Adrenal gland (tissue), 12 donors: Measurements from ENCODE around the gene GATD1. TPM values are rescaled to one million over a fixed set of nuclear protein-coding genes. Genes with fewer than 3 reads are reported as not detected.

ENCODE experiments used
- DNase-seq, 7 donors: peaks; one replicate each; pipeline ENCODE4 v3.0.0-alpha.2; 2019 to 2020
- H3K27ac ChIP-seq, 5 donors: fragments of 200-600 bp; sonication (generic) in 4 of 5; 1 replicate in 3 of 5; 2 replicates in 2 of 5; pipeline versions ENCODE4 v1.5.1 to v1.8.0; 2016 to 2020; ENCODE audit warnings: mild to moderate bottlenecking in 1 of 5
- H3K27me3 ChIP-seq: fragments of 200-600 bp; 2 replicates; pipeline ENCODE4 v1.8.0; 2021
- H3K36me3 ChIP-seq, 2 donors: fragments of 200-600 bp; replicated peaks in 1 of 2; 1 replicate in 1 of 2; 2 replicates in 1 of 2; pipeline versions ENCODE4 v1.5.1 to v1.8.0; 2018 to 2022
- H3K4me1 ChIP-seq, 2 donors: fragments of 200-600 bp; replicated peaks in 1 of 2; 1 replicate in 1 of 2; 2 replicates in 1 of 2; pipeline versions ENCODE4 v1.5.1 to v1.8.0; 2018 to 2021
- H3K4me3 ChIP-seq, 4 donors: fragments of 200-600 bp; sonication (generic) in 3 of 4; one replicate each; pipeline ENCODE4 v1.5.1; 2016 to 2018
- H3K9me3 ChIP-seq, 3 donors: fragments of 200-600 bp; sonication (generic) in 1 of 3; replicated peaks in 1 of 3; 1 replicate in 2 of 3; 2 replicates in 1 of 3; pipeline versions ENCODE4 v1.5.1 to v1.8.0; 2016 to 2021
- POLR2A ChIP-seq, 2 donors: fragments of 450-650 bp; IDR thresholded peaks; one replicate each; pipeline ENCODE4 v1.6.1; 2017; ENCODE audit warnings: antibody characterized with exemption in 2 of 2, mild to moderate bottlenecking in 2 of 2, moderate library complexity in 1 of 2
- WGBS, 4 donors: extraction: QIAGEN DNeasy Blood & Tissue Kit in 2 of 4; methylation state at CpG; one replicate each; pipeline versions ENCODE4 v1.1.5 to v1.1.7; 2013 to 2017; 5-methylcytosine and 5-hydroxymethylcytosine counted together
- intact Hi-C, 2 donors: fragments of 100-400 bp; cut with DNase I; formaldehyde crosslinking; loops; one replicate each; pipeline versions ENCODE4 v1.14.1 to v1.15.0; 2022 to 2023
- polyA plus RNA-seq, 3 donors: library from polyadenylated mRNA; stranded (reverse); fragments of 200-250 nt in 2 of 3; fragments of 350-450 nt in 1 of 3; fragmentation: Illumina TruSeq in 1 of 3; extraction: RNeasy Lipid Tissue Mini Kit (QIAGEN cat#74804) in 1 of 3; gene quantifications; one replicate each; pipeline ENCODE4 v1.2.3, GENCODE V29; 2013 to 2014
- total RNA-seq, 9 donors: library from RNA; depleted of rRNA in 4 of 9; stranded (reverse); fragments of >200 nt in 4 of 9; fragments of 120-200 nt in 1 of 9; fragmentation: NEBNext Ultra II Directional in 1 of 9; extraction: Animal tissue kit (Norgen Biotek cat#: 25700) in 1 of 9; gene quantifications; one replicate each; pipeline versions ENCODE4 v1.1.0 to v1.2.4, GENCODE V29; 2013 to 2023
- TF ChIP-seq, protein P1 (sequence below), 6 experiments: fragments of 450-650 bp in 4 of 6; fragments of 200-600 bp in 2 of 6; sonication (generic) in 1 of 6; IDR thresholded peaks; 1 replicate in 5 of 6; 2 replicates in 1 of 6; pipeline versions ENCODE4 v1.5.1 to v1.8.0; 2016 to 2021; ENCODE audit warnings: antibody characterized with exemption in 6 of 6, mild to moderate bottlenecking in 2 of 6, moderate library complexity in 1 of 6
- donor health status: healthy with polysubstance abuse.
- donor health status: Bipolar disorder and iron deficiency.
- donor health status: DM: yes; HTN: yes; CAD: no.
- donor health status: DM: no; HTN: no; CAD: no.
- donor health status: DM: no; HTN: no; CAD: no.
- donor health status: DM: yes; HTN: yes; CAD: no.

The GATD1 gene
- total and polyA plus RNA-seq, 12 donors: 20.3 to 176 (median 80.5) TPM

DNA sequence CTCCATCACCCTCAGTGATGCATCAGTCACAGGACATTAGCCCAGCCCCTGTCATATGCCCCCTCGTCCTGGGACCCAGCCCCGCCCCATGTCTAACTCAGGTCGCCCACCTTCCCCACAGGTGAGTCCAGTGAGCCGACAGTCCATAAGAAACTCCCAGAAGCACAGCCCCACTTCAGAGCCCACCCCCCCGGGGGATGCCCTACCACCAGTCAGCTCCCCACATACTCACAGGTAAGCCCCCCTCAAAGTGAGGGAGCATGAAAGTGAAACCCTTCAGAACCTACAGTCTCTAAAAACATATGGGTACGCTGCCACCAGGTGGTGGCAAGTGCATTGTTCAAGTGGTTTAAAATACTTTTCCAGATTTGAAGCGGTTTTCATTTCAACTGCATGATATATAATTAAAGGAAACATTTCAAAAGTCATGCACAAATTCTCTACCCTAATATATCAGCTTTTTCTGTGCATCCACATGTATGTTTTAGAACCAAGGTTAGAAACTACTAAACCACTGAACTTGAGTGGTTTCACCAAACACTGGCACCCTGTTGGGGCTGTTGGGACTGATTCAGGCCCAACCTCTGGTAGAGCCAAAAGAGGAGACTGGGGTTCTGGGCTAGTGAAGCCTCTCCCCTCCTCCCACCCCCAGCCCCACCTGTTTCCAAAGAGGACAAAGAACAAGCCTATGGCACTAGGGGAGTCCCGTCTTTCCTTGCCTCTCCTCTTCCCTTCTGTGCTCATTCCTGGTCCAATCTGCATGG, 54.0 kb downstream of the GATD1 start:
- 48 to 59% (median 54%) methylated on average over 5 to 8 of the region's 8 CpGs for WGBS, 4 donors
- Histone ChIP-seq H3K4me3 (no peak overlapping the region), H3K27me3 (peaks cover 22% of the 10 kb centered on the region), H3K36me3 (no peaks in the 10 kb centered on the region), H3K9me3 (no peaks in the 10 kb centered on the region), H3K27ac (no peak overlapping the region), H3K4me1 (peaks cover 15 to 32% of the 10 kb centered on the region in 2 donors)
- intact Hi-C loops: loop anchor here (5.0 to 10.0 kb wide), 3 partner anchors 61 to 171 kb away; no protein-coding TSS in a partner anchor
- peak in 2 of 7 donors; percentile 64 to 70 for DNase-seq
- TF ChIP-seq, protein P1, sequence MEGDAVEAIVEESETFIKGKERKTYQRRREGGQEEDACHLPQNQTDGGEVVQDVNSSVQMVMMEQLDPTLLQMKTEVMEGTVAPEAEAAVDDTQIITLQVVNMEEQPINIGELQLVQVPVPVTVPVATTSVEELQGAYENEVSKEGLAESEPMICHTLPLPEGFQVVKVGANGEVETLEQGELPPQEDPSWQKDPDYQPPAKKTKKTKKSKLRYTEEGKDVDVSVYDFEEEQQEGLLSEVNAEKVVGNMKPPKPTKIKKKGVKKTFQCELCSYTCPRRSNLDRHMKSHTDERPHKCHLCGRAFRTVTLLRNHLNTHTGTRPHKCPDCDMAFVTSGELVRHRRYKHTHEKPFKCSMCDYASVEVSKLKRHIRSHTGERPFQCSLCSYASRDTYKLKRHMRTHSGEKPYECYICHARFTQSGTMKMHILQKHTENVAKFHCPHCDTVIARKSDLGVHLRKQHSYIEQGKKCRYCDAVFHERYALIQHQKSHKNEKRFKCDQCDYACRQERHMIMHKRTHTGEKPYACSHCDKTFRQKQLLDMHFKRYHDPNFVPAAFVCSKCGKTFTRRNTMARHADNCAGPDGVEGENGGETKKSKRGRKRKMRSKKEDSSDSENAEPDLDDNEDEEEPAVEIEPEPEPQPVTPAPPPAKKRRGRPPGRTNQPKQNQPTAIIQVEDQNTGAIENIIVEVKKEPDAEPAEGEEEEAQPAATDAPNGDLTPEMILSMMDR (IDR thresholded peaks at IDR 0.05): peak; percentile 56 to 77 (median 70)
- no peak for TF ChIP-seq POLR2A (IDR thresholded peaks at IDR 0.05)

DNA sequence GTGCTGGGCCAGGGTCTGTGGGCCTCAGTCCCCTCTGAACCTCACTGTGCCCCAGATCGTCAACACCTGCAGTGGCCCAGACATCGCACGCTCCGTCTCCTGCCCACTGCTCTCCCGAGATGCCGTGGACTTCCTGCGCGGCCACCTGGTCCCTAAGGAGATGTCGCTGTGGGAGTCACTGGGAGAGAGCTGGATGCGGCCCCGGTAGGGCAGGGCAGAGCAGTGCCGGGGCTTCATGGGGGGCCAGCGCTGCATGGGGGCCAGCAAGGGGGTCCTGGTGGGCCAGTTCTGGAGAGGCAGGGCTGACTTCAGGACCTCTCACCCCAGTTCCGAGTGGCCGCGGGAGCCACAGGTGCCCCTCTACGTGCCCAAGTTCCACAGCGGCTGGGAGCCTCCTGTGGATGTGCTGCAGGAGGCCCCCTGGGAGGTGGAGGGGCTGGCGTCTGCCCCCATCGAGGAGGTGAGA, 54.9 kb downstream of the GATD1 start:
- Histone ChIP-seq H3K27me3 (peaks cover 22% of the 10 kb centered on the region), H3K9me3 (no peaks in the 10 kb centered on the region), H3K36me3 (no peaks in the 10 kb centered on the region), H3K4me3 (no peak overlapping the region), H3K4me1 (peaks cover 15 to 23% of the 10 kb centered on the region in 2 donors), H3K27ac (no peak overlapping the region)
- TF ChIP-seq, protein P1 (IDR thresholded peaks at IDR 0.05): no peak
- TF ChIP-seq POLR2A (IDR thresholded peaks at IDR 0.05): no peak
- DNase-seq: no peak
- 53 to 65% (median 55%) methylated on average over 7 to 20 of the region's 20 CpGs for WGBS, 4 donors
- intact Hi-C loops: loop anchor here (5.0 to 10.0 kb wide), 3 partner anchors 60 to 170 kb away; no protein-coding TSS in a partner anchor

DNA sequence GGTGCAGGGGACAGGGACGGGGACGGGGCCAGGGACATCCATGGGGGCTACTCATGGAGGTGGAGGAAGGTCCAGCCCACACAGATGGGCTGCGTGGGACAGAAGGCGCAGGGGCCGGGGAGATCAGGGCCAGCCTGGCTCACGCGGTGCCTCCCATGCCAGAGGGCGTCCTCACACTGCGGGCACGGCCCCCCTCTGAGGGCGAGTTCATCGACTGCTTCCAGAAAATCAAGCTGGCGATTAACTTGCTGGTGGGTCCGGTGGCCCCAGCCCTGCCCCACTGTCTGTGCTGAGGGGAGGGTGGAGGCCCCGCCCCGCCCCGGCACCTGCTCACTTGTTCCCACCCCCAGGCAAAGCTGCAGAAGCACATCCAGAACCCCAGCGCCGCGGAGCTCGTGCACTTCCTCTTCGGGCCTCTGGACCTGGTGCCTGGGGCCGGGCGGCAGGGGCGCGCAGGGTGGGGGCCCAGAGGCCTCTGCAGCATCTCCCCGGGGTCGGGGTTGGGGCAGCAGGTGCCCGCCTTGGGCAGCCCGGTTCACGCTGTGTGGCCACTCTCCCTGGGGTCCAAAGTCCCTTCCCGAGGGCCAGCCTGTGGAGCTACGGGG, 55.4 kb downstream of the GATD1 start:
- 19 to 52% (median 30%) methylated on average over 2 to 33 of the region's 33 CpGs for WGBS, 4 donors
- intact Hi-C loops: loop anchor here (5.0 to 10.0 kb wide), 3 partner anchors 60 to 170 kb away; no protein-coding TSS in a partner anchor
- Histone ChIP-seq H3K27me3 (peaks cover 22% of the 10 kb centered on the region), H3K27ac (no peak overlapping the region), H3K4me3 (no peak overlapping the region), H3K36me3 (no peaks in the 10 kb centered on the region), H3K4me1 (peaks cover 15 to 23% of the 10 kb centered on the region in 2 donors), H3K9me3 (no peaks in the 10 kb centered on the region)
- DNase-seq: no peak
- TF ChIP-seq POLR2A (IDR thresholded peaks at IDR 0.05): no peak
- TF ChIP-seq, protein P1 (IDR thresholded peaks at IDR 0.05): no peak

DNA sequence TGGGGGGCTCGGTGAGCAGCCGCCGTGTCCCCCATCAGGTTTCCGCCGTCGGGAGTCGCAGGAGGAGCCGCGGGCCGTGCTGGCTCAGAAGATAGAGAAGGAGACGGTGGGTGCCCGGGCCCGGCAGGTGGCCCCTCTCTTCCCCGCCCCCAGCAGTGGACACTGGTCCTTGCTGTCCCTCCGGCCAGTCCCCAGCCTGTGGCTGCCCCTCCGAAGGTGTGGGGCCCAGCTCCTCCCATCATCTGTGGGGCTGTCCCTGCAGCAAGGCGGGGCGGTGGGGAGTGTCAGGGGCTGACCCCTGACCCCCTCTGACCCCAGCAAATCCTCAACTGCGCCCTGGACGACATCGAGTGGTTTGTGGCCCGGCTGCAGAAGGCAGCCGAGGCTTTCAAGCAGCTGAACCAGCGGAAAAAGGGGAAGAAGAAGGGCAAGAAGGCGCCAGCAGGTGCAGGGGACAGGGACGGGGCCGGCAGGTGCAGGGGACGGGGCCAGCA, 56.0 kb downstream of the GATD1 start:
- H3K9me3 ChIP-seq: no peaks in the 10 kb centered on the region
- peaks cover 22% of the 10 kb centered on the region for H3K27me3 ChIP-seq
- H3K4me1 ChIP-seq: peaks cover 11 to 17% of the 10 kb centered on the region in 2 donors
- no peak overlapping the region for H3K4me3 ChIP-seq
- H3K36me3 ChIP-seq: no peaks in the 10 kb centered on the region
- no peak overlapping the region for H3K27ac ChIP-seq
- DNase-seq: no peak
- intact Hi-C loops: loop anchor here (5.0 to 10.0 kb wide), 3 partner anchors 59 to 169 kb away; no protein-coding TSS in a partner anchor
- 15 to 39% (median 22%) methylated on average over 10 to 28 of the region's 28 CpGs for WGBS, 4 donors
- TF ChIP-seq POLR2A (IDR thresholded peaks at IDR 0.05): no peak
- TF ChIP-seq, protein P1 (IDR thresholded peaks at IDR 0.05): no peak
